Panc1 (cell line): ENCODE measurements around the gene CEBPB. TPM values are rescaled to one million over a fixed set of nuclear protein-coding genes. Genes with fewer than 3 reads are reported as not detected.
A peak's percentile ranks its signal among the peaks of the same experiment; 100 is the strongest.

Experiments
- ATAC-seq: fragments of 200-7000 bp; cut with Tn5 transposase; 2 replicates; pipeline ENCODE4 v1.9.1; 2020; ENCODE audit warnings: mild to moderate bottlenecking, moderate library complexity
- BruUV-seq: library from RNA; stranded (reverse); fragments of 400-500 nt; replicated peaks from 2 replicates; lab custom pipeline; 2021; lab: Mats Ljungman, UMichigan
- CTCF ChIA-PET: fragments of 300-600 bp; sonication (Branson Sonifier 250); formaldehyde crosslinking; loops from one replicate; lab custom pipeline; 2022; ENCODE audit warnings: antibody characterized with exemption; lab: Charles Lee
- POLR2A ChIA-PET: fragments of 300-600 bp; sonication (Branson Sonifier 250); formaldehyde crosslinking; loops from one replicate; lab custom pipeline; 2022; ENCODE audit warnings: antibody characterized with exemption; lab: Charles Lee
- DNase-seq: peaks from one replicate; pipeline ENCODE4 v3.0.0-alpha.2; 2010; ENCODE audit warnings: low read depth, low spot score
- H3K27ac ChIP-seq: 2 replicates; pipeline ENCODE4 v1.5.1; 2011; ENCODE audit warnings: mild to moderate bottlenecking, low read length, inconsistent platforms
- H3K27me3 ChIP-seq: fragments of 200-500 bp; sonication (Bioruptor generic); 2 replicates; pipeline ENCODE4 v1.6.0; 2014; ENCODE audit warnings: low read length, inconsistent platforms; ENCODE audit not compliant: control insufficient read depth, insufficient read depth
- H3K36me3 ChIP-seq: fragments of 200-500 bp; sonication (Bioruptor generic); 2 replicates; pipeline ENCODE4 v1.5.1; 2014; ENCODE audit warnings: inconsistent platforms, mild to moderate bottlenecking, low read length, moderate library complexity; ENCODE audit not compliant: control insufficient read depth, insufficient read depth
- H3K4me1 ChIP-seq: 2 replicates; pipeline ENCODE4 v1.5.1; 2011; ENCODE audit warnings: inconsistent platforms, mild to moderate bottlenecking, low read length, moderate library complexity; ENCODE audit not compliant: control insufficient read depth, insufficient read depth
- H3K4me3 ChIP-seq, 2 experiments: 2 replicates each; pipeline ENCODE4 v1.5.1; 2011 to 2012; ENCODE audit warnings: low read depth in 2 of 2, low read length in 2 of 2, mild to moderate bottlenecking in 2 of 2, inconsistent platforms in 1 of 2, moderate library complexity in 1 of 2
- H3K9me3 ChIP-seq: fragments of 200-500 bp; sonication (Bioruptor generic); 2 replicates; pipeline ENCODE4 v1.5.1; 2014; ENCODE audit warnings: low read depth, mild to moderate bottlenecking, inconsistent platforms, low read length, moderate library complexity; ENCODE audit not compliant: control insufficient read depth, insufficient read depth
- CTCF ChIP-seq: fragments of 450-650 bp; IDR thresholded peaks from 2 replicates; pipeline ENCODE4 v1.5.1; 2017; ENCODE audit warnings: mild to moderate bottlenecking
- POLR2AphosphoS5 ChIP-seq: IDR thresholded peaks from 2 replicates; pipeline ENCODE4 v1.6.1; 2012; ENCODE audit warnings: mild to moderate bottlenecking, low read depth, low read length, moderate library complexity
- REST ChIP-seq, 2 experiments: IDR thresholded peaks; 2 replicates each; pipeline ENCODE4 v1.6.1; 2011 to 2012; ENCODE audit warnings: low read depth in 2 of 2, control low read depth in 1 of 2, low read length in 1 of 2, mild to moderate bottlenecking in 1 of 2, moderate library complexity in 1 of 2; ENCODE audit not compliant: insufficient read depth in 1 of 2
- SIN3A ChIP-seq: IDR thresholded peaks from 2 replicates; pipeline ENCODE4 v1.6.1; 2012; ENCODE audit warnings: low read depth, mild to moderate bottlenecking, low read length, moderate library complexity, borderline replicate concordance; ENCODE audit not compliant: insufficient read depth
- TCF7L2 ChIP-seq: IDR thresholded peaks from 2 replicates; pipeline ENCODE4 v1.6.1; 2011; ENCODE audit warnings: mild to moderate bottlenecking, low read depth, low read length, inconsistent platforms
- in situ Hi-C: cut with HindIII; loops from 2 replicates; pipeline ENCODE4 v1.10.0; 2016; ENCODE audit warnings: low sequenced_read_pairs, low pct_unique_long_range_greater_than_20kb
- intact Hi-C: fragments of 100-400 bp; cut with micrococcal nuclease; formaldehyde crosslinking; loops from one replicate; pipeline ENCODE4 v1.10.0; 2022; ENCODE audit not compliant: unreplicated experiment
- total RNA-seq: library from RNA; stranded (reverse); gene quantifications from one replicate; pipeline ENCODE4 v1.2.1, GENCODE V29; 2021; ENCODE audit not compliant: unreplicated experiment

Gene CEBPB
- total RNA-seq, 1 experiment from 2014 or later, result 52.1 TPM

GRCh38 chr20:50234288-50234687 is 43.7 kb downstream of the CEBPB start:
- no peaks in the 10 kb centered on the region for H3K9me3 ChIP-seq
- DNase-seq, result no peak
- no peaks in the 10 kb centered on the region; the same call in 1 of the 2 replicates for H3K4me1 ChIP-seq
- H3K36me3 ChIP-seq, result no peaks in the 10 kb centered on the region
- H3K4me3 ChIP-seq, result no peak overlapping the region
- BruUV-seq, result no TSS peak
- no peak overlapping the region for H3K27ac ChIP-seq
- intact Hi-C loops, result no loop called here
- ChIA-PET CTCF (no interaction called here), POLR2A (no interaction called here)
- no peak for TF ChIP-seq TCF7L2
- TF ChIP-seq SIN3A, result no peak
- no peak for TF ChIP-seq REST (IDR thresholded peaks at IDR 0.05; ENCODE audit: insufficient read depth in 1 of 2, low read depth in 2 of 2, low read length in 1 of 2)
- TF ChIP-seq POLR2AphosphoS5, result no peak
- TF ChIP-seq CTCF, result no peak
- H3K27me3 ChIP-seq, result no peaks in the 10 kb centered on the region
- in situ Hi-C loops, result no loop called here
- no peak for ATAC-seq

GRCh38 chr20:50237349-50237748 is 46.7 kb downstream of the CEBPB start:
- H3K27ac ChIP-seq, result no peak overlapping the region
- TF ChIP-seq REST (IDR thresholded peaks at IDR 0.05; ENCODE audit: insufficient read depth in 1 of 2, low read depth in 2 of 2, low read length in 1 of 2) (no peak), POLR2AphosphoS5 (no peak), CTCF (no peak), TCF7L2 (no peak), SIN3A (no peak)
- BruUV-seq, result no TSS peak
- no peaks in the 10 kb centered on the region for H3K36me3 ChIP-seq
- no peaks in the 10 kb centered on the region for H3K9me3 ChIP-seq
- POLR2A ChIA-PET, result no interaction called here
- CTCF ChIA-PET, result interaction anchor here (0.6 kb wide), 1 partner anchor 220 kb away, joined by 3 read pairs; no protein-coding TSS in a partner anchor
- no peaks in the 10 kb centered on the region for H3K27me3 ChIP-seq
- no peak overlapping the region for H3K4me3 ChIP-seq
- ATAC-seq (peak; percentile 56), DNase-seq (no peak)
- in situ Hi-C loops, result no loop called here
- intact Hi-C loops, result no loop called here
- no peaks in the 10 kb centered on the region; the same call in 1 of the 2 replicates for H3K4me1 ChIP-seq
